ENCODE results near the gene SMAD7. TPM values are rescaled to one million over a fixed set of nuclear protein-coding genes. Genes with fewer than 3 reads are reported as not detected.

The SMAD7 gene
- total RNA-seq, 1 donor from 2014 or later: 6.9 TPM

- H3K27ac Mint-ChIP-seq: no peak overlapping the region
Measured at GRCh38 chr18:48887905-48888772, 62.6 kb downstream of the SMAD7 start.

DNA sequence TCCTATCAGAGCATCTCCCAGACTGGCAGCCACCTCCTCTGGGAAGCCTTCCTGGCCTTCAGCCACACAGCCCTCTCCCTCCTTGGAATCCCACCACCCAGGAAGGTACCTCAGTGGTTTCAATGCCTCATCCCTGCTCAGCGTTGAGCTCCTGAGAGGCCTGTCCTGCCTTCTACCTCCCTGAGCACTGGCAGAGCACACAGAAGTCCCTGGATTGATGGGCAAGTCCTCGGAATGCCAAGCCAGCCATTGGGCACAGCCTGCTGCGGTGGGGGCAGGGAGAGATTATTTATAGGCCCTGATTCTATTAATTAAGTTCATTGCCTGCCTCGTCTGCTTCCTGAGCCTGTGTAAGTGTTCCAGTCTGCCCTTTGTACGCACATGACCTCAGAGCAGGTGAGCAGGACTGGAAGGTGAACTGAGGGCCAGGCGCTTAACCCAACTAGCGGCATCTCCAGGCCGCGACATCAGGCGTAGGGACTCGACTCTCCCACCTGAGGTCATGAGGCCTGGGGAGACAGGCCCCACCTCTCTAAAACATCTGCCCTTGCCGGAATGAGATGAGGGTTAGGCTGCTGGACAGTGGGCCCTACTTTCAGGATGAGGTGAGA, 63.4 kb downstream of the SMAD7 start:
- H3K27ac Mint-ChIP-seq: no peak overlapping the region
- ATAC-seq (ENCODE audit: low read depth): no peak
- H3K9me3 Mint-ChIP-seq: no peaks in the 10 kb centered on the region
- TF ChIP-seq, protein P1, sequence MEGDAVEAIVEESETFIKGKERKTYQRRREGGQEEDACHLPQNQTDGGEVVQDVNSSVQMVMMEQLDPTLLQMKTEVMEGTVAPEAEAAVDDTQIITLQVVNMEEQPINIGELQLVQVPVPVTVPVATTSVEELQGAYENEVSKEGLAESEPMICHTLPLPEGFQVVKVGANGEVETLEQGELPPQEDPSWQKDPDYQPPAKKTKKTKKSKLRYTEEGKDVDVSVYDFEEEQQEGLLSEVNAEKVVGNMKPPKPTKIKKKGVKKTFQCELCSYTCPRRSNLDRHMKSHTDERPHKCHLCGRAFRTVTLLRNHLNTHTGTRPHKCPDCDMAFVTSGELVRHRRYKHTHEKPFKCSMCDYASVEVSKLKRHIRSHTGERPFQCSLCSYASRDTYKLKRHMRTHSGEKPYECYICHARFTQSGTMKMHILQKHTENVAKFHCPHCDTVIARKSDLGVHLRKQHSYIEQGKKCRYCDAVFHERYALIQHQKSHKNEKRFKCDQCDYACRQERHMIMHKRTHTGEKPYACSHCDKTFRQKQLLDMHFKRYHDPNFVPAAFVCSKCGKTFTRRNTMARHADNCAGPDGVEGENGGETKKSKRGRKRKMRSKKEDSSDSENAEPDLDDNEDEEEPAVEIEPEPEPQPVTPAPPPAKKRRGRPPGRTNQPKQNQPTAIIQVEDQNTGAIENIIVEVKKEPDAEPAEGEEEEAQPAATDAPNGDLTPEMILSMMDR (IDR thresholded peaks at IDR 0.05): no peak
- H3K27me3 Mint-ChIP-seq: no peaks in the 10 kb centered on the region
- no peaks in the 10 kb centered on the region for H3K36me3 Mint-ChIP-seq (ENCODE audit: low read depth)
- ChIA-PET CTCF (no interaction called here), POLR2A (no interaction called here)
- intact Hi-C loops (cut with micrococcal nuclease): no loop called here
- no peak overlapping the region for H3K4me3 Mint-ChIP-seq
- H3K4me1 Mint-ChIP-seq: no peaks in the 10 kb centered on the region
- DNase-seq: peak; percentile 4

More at GRCh38 chr18:48887905-48888772, 62.6 kb downstream of the SMAD7 start:
- peak; percentile 10 for DNase-seq
- POLR2A ChIA-PET: no interaction called here
- Mint-ChIP-seq H3K36me3 (ENCODE audit: low read depth) (no peaks in the 10 kb centered on the region), H3K4me1 (no peaks in the 10 kb centered on the region), H3K9me3 (no peaks in the 10 kb centered on the region), H3K27me3 (no peaks in the 10 kb centered on the region), H3K4me3 (no peak overlapping the region)
- CTCF ChIA-PET: no interaction called here
- intact Hi-C loops (cut with micrococcal nuclease): no loop called here
- no peak for ATAC-seq (ENCODE audit: low read depth)
- TF ChIP-seq, protein P1 (IDR thresholded peaks at IDR 0.05): no peak

- DNase-seq: peak; percentile 1
- Mint-ChIP-seq H3K9me3 (no peaks in the 10 kb centered on the region), H3K27me3 (no peaks in the 10 kb centered on the region), H3K27ac (no peak overlapping the region), H3K4me3 (no peak overlapping the region), H3K4me1 (no peaks in the 10 kb centered on the region), H3K36me3 (ENCODE audit: low read depth) (no peaks in the 10 kb centered on the region)
- ATAC-seq (ENCODE audit: low read depth): no peak
- intact Hi-C loops (cut with micrococcal nuclease): no loop called here
- TF ChIP-seq, protein P1 (IDR thresholded peaks at IDR 0.05): no peak
- POLR2A ChIA-PET: no interaction called here
- CTCF ChIA-PET: no interaction called here
Measured at GRCh38 chr18:48886520-48887293, 64.1 kb downstream of the SMAD7 start.

DNA sequence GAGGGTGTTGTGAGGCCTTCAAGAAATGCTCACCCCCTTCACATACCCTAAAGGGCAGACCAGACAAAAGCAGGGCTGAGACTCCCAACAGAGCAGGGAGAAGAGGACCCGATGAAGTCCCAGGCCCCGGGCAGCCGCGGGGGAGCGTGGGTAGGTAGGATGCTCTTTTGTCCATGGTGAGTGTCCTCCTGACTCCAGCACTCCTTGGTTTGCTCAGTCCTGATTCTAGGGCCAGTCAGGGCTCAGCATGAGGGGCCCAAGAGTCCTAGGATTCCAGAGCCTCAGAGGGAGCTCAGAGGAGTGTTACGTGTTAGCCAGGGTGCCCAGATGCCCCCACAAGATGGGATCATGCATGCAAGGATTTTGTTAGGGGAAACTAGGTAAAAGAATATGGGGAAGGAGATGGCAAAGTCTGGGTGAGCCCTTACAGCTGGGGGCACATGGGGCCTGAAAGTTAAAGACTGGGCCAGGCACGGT, 64.8 kb downstream of the SMAD7 start:
- H3K9me3 Mint-ChIP-seq: peaks cover 2% of the 10 kb centered on the region
- TF ChIP-seq, protein P1 (IDR thresholded peaks at IDR 0.05): no peak
- H3K36me3 Mint-ChIP-seq (ENCODE audit: low read depth): no peaks in the 10 kb centered on the region
- ChIA-PET CTCF (no interaction called here), POLR2A (no interaction called here)
- no peaks in the 10 kb centered on the region for H3K4me1 Mint-ChIP-seq
- no peaks in the 10 kb centered on the region for H3K27me3 Mint-ChIP-seq
- DNase-seq: peak; percentile 12
- intact Hi-C loops (cut with micrococcal nuclease): no loop called here
- H3K27ac Mint-ChIP-seq: no peak overlapping the region
- no peak for ATAC-seq (ENCODE audit: low read depth)
- no peak overlapping the region for H3K4me3 Mint-ChIP-seq
